Brain pericyte (primary cell): ENCODE data around the gene MOB1A.

Experiments
- DNase-seq: peaks from one replicate; pipeline ENCODE4 v3.0.0-alpha.2; 2012; ENCODE audit warnings: low read depth, low spot score

The MOB1A gene

GRCh38 chr2:74103763-74104162, 74.9 kb downstream of the MOB1A start:
- DNase-seq: no peak
